GM23248 (cell line): ENCODE results near the gene LRMDA.

ENCODE experiments used
- EZH2 ChIP-seq: fragments of 200-600 bp; sonication (generic); IDR thresholded peaks from 2 replicates; pipeline ENCODE4 v1.6.1; 2018; ENCODE audit warnings: antibody characterized with exemption, mild to moderate bottlenecking; ENCODE audit not compliant: insufficient read depth, poor library complexity, severe bottlenecking
- EZH2phosphoT487 ChIP-seq: fragments of 200-600 bp; sonication (generic); IDR thresholded peaks from 2 replicates; pipeline ENCODE4 v1.6.1; 2018; ENCODE audit warnings: antibody characterized with exemption, moderate library complexity, mild to moderate bottlenecking, low read depth; ENCODE audit not compliant: insufficient read depth

DNA sequence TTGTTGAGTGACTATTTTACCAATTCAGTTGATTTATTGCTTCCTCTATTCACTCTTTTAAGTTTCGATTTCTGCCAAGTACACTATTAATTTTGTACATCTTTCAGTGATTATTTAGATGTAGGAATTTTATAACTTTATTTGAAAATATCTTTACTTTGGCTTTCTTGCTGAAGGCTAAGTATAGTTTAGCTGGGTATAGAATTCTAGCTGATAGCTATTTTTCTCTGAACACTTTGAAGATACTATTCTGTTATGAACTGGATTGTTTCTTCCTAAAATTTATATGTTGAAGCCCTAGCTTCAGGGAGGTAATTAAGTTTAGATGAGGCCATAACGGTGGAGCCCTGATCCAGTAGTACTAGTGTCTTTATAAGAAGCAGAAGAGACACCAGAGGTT lies 141.1 kb downstream of the LRMDA start:
- TF ChIP-seq EZH2 = no peak
- TF ChIP-seq EZH2phosphoT487 = no peak
